ENCODE measurements around the gene CAPN14.

GRCh38 chr2:31221544-31221943, 4.2 kb upstream of the CAPN14 start:
- TF ChIP-seq, protein P1, sequence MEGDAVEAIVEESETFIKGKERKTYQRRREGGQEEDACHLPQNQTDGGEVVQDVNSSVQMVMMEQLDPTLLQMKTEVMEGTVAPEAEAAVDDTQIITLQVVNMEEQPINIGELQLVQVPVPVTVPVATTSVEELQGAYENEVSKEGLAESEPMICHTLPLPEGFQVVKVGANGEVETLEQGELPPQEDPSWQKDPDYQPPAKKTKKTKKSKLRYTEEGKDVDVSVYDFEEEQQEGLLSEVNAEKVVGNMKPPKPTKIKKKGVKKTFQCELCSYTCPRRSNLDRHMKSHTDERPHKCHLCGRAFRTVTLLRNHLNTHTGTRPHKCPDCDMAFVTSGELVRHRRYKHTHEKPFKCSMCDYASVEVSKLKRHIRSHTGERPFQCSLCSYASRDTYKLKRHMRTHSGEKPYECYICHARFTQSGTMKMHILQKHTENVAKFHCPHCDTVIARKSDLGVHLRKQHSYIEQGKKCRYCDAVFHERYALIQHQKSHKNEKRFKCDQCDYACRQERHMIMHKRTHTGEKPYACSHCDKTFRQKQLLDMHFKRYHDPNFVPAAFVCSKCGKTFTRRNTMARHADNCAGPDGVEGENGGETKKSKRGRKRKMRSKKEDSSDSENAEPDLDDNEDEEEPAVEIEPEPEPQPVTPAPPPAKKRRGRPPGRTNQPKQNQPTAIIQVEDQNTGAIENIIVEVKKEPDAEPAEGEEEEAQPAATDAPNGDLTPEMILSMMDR (IDR thresholded peaks at IDR 0.05; ENCODE audit: low read depth, low read length, missing input control): no peak
- TF ChIP-seq GABPA (IDR thresholded peaks at IDR 0.05 in 1 of 2, conservative IDR thresholded peaks at IDR 0.05 in 1 of 2) (no peak), RAD21 (IDR thresholded peaks at IDR 0.05) (no peak), JUND (IDR thresholded peaks at IDR 0.05) (no peak), YY1 (IDR thresholded peaks at IDR 0.05) (no peak), MAX (IDR thresholded peaks at IDR 0.05) (no peak), EGR1 (IDR thresholded peaks at IDR 0.05; ENCODE audit: low read depth in 2 of 2) (no peak), TAF1 (conservative IDR thresholded peaks at IDR 0.05) (no peak), SP1 (IDR thresholded peaks at IDR 0.05) (no peak), RXRA (IDR thresholded peaks at IDR 0.05) (no peak), FOXA1 (IDR thresholded peaks at IDR 0.05) (no peak)
- TF ChIP-seq, protein P2, sequence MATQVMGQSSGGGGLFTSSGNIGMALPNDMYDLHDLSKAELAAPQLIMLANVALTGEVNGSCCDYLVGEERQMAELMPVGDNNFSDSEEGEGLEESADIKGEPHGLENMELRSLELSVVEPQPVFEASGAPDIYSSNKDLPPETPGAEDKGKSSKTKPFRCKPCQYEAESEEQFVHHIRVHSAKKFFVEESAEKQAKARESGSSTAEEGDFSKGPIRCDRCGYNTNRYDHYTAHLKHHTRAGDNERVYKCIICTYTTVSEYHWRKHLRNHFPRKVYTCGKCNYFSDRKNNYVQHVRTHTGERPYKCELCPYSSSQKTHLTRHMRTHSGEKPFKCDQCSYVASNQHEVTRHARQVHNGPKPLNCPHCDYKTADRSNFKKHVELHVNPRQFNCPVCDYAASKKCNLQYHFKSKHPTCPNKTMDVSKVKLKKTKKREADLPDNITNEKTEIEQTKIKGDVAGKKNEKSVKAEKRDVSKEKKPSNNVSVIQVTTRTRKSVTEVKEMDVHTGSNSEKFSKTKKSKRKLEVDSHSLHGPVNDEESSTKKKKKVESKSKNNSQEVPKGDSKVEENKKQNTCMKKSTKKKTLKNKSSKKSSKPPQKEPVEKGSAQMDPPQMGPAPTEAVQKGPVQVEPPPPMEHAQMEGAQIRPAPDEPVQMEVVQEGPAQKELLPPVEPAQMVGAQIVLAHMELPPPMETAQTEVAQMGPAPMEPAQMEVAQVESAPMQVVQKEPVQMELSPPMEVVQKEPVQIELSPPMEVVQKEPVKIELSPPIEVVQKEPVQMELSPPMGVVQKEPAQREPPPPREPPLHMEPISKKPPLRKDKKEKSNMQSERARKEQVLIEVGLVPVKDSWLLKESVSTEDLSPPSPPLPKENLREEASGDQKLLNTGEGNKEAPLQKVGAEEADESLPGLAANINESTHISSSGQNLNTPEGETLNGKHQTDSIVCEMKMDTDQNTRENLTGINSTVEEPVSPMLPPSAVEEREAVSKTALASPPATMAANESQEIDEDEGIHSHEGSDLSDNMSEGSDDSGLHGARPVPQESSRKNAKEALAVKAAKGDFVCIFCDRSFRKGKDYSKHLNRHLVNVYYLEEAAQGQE (IDR thresholded peaks at IDR 0.05): no peak
- TF ChIP-seq, protein P3, sequence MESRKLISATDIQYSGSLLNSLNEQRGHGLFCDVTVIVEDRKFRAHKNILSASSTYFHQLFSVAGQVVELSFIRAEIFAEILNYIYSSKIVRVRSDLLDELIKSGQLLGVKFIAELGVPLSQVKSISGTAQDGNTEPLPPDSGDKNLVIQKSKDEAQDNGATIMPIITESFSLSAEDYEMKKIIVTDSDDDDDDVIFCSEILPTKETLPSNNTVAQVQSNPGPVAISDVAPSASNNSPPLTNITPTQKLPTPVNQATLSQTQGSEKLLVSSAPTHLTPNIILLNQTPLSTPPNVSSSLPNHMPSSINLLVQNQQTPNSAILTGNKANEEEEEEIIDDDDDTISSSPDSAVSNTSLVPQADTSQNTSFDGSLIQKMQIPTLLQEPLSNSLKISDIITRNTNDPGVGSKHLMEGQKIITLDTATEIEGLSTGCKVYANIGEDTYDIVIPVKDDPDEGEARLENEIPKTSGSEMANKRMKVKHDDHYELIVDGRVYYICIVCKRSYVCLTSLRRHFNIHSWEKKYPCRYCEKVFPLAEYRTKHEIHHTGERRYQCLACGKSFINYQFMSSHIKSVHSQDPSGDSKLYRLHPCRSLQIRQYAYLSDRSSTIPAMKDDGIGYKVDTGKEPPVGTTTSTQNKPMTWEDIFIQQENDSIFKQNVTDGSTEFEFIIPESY (IDR thresholded peaks at IDR 0.05): no peak
- TF ChIP-seq, protein P4, sequence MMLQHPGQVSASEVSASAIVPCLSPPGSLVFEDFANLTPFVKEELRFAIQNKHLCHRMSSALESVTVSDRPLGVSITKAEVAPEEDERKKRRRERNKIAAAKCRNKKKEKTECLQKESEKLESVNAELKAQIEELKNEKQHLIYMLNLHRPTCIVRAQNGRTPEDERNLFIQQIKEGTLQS (IDR thresholded peaks at IDR 0.05): no peak

All from liver (tissue), 3 donors.